Lower lobe of right lung (tissue), 2 donors: ENCODE data around the gene DEFB108B. TPM values are rescaled to one million over a fixed set of nuclear protein-coding genes. Genes with fewer than 3 reads are reported as not detected.
"Not testable (repeated sequence)": the region's sequence is repeated elsewhere in the genome, so short reads cannot be mapped to it uniquely, and the experiment has no call there.

ENCODE experiments used
- ATAC-seq, 2 donors: fragments of 200-7000 bp; cut with Tn5 transposase; one replicate each; pipeline ENCODE4 v1.9.1; 2020 to 2022; ENCODE audit warnings: mild to moderate bottlenecking in 2 of 2, moderate library complexity in 2 of 2
- DNase-seq: peaks from one replicate; pipeline ENCODE4 v3.0.0-alpha.2; 2020
- H3K27ac ChIP-seq: fragments of 200-600 bp; one replicate; pipeline ENCODE4 v1.8.0; 2022
- H3K27me3 ChIP-seq: fragments of 200-600 bp; one replicate; pipeline ENCODE4 v1.8.0; 2022; ENCODE audit warnings: low read depth
- H3K36me3 ChIP-seq: fragments of 200-600 bp; one replicate; pipeline ENCODE4 v1.8.0; 2022; ENCODE audit warnings: mild to moderate bottlenecking
- H3K4me1 ChIP-seq: fragments of 200-600 bp; one replicate; pipeline ENCODE4 v1.8.0; 2022
- H3K4me3 ChIP-seq: fragments of 200-600 bp; one replicate; pipeline ENCODE4 v1.8.0; 2022; ENCODE audit warnings: mild to moderate bottlenecking
- H3K9me3 ChIP-seq: fragments of 200-600 bp; one replicate; pipeline ENCODE4 v1.8.0; 2022
- intact Hi-C: fragments of 100-400 bp; cut with DNase I; formaldehyde crosslinking; loops from one replicate; pipeline ENCODE4 v1.11.0; 2022
- total RNA-seq: library from RNA; stranded (reverse); fragmentation: NEBNext Ultra II Directional; extraction: Animal tissue kit (Norgen Biotek cat#: 25700); gene quantifications from one replicate; pipeline ENCODE4 v1.2.1, GENCODE V29; 2021
- TF ChIP-seq, protein P1 (sequence below): fragments of 200-600 bp; IDR thresholded peaks from one replicate; pipeline ENCODE4 v1.8.0; 2022; ENCODE audit warnings: antibody characterized with exemption, mild to moderate bottlenecking
- donor health status: DM: no; HTN: yes; CAD: no; lungs with severe emphysema.

DEFB108B gene
- total RNA-seq, 1 donor from 2014 or later: not detected

DNA sequence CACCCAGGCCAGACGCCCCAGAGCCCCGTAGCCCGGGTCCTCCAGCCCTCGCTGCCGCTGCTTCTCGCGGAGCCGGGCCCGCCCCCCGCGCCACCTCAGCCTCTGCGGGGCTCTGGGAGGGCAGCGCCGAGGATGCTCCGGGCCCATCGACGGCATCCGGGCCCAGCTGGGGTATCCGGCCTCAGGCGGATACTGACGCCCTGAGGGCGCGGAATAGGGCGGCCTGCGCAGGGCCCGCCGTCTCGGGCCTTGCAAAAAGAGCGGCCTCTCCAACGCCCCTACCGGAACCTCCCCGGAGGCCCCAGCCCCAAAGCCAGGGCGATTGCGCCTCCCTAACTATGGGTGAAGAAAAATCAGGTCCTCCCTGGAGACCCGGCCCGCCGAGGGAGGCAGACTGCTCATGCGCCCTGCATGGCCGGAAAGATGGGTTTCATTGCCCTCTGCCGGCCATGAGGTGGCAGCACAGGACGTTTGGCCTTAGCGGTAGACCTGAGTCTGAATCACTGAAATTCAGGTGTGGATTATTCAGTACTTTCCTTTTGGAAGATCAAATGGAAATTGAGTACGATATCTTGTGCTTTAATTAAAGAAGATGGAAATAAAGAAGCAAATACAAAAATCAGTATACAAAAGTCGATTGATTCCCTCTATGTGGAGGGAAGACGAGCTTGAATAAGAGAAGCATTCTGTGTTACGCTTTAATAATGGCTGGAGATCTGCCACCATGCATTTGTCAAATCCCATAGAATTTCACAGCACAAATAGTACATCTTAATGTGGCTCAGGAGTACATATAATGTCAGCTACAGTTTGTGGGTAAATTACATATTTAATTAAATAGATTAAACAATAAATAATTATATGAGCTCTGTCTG, 19.3 kb upstream of the DEFB108B start:
- H3K4me1 ChIP-seq, H3K36me3 ChIP-seq, ATAC-seq, H3K9me3 ChIP-seq, intact Hi-C loops, H3K27me3 ChIP-seq: not testable (repeated sequence)
- Histone ChIP-seq H3K27ac (peak overlapping the region; percentile 67), H3K4me3 (peak overlapping the region; percentile 56)
- peak; percentile 88 for DNase-seq
- TF ChIP-seq, protein P1, sequence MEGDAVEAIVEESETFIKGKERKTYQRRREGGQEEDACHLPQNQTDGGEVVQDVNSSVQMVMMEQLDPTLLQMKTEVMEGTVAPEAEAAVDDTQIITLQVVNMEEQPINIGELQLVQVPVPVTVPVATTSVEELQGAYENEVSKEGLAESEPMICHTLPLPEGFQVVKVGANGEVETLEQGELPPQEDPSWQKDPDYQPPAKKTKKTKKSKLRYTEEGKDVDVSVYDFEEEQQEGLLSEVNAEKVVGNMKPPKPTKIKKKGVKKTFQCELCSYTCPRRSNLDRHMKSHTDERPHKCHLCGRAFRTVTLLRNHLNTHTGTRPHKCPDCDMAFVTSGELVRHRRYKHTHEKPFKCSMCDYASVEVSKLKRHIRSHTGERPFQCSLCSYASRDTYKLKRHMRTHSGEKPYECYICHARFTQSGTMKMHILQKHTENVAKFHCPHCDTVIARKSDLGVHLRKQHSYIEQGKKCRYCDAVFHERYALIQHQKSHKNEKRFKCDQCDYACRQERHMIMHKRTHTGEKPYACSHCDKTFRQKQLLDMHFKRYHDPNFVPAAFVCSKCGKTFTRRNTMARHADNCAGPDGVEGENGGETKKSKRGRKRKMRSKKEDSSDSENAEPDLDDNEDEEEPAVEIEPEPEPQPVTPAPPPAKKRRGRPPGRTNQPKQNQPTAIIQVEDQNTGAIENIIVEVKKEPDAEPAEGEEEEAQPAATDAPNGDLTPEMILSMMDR: peak; percentile 83

DNA sequence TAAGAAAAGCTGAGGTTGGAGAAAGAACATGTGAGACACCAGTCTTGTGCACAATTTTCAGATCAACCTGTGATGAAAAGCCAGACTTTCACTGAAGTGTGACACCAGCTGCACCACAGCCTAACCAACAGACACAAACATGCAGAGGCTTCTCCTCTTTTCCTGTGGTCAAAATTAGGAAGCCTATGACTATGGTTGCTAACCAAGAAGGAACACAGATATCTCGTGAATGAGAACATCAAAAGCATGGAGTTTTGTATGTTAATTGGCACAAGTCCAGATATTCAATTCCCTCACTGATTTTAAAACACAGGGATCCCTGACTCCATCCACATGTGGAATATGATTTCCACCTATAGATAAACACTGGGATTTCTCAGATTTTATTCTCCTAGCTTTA, 11.5 kb upstream of the DEFB108B start:
- DNase-seq, H3K27me3 ChIP-seq, H3K36me3 ChIP-seq, H3K4me1 ChIP-seq, H3K4me3 ChIP-seq, intact Hi-C loops, ATAC-seq, H3K27ac ChIP-seq, H3K9me3 ChIP-seq: not testable (repeated sequence)

DNA sequence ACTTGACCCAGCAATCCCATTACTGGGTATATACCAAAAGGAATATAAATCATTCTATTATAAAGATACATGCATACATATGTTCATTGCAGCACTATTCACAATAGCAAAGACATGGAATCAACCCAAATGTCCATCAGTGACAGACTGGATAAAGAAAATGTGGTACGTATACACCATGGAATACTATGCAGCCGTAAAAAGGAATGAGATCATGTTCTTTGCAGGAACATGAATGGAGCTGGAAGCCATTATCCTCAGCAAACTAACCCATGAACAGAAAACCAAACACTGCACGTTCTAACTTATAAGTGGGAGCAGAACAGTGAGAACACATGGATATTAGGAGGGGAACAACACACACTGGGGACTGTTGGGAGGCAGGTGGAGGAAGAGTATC, 3.8 kb upstream of the DEFB108B start:
- H3K27me3 ChIP-seq, DNase-seq, intact Hi-C loops, H3K36me3 ChIP-seq, H3K4me3 ChIP-seq, H3K4me1 ChIP-seq, H3K27ac ChIP-seq, ATAC-seq, H3K9me3 ChIP-seq: not testable (repeated sequence)

GRCh38 chr11:71829686-71830085, 3.3 kb upstream of the DEFB108B start:
- intact Hi-C loops, H3K27ac ChIP-seq, ATAC-seq, DNase-seq, H3K27me3 ChIP-seq, H3K4me3 ChIP-seq, H3K4me1 ChIP-seq, H3K9me3 ChIP-seq, H3K36me3 ChIP-seq: not testable (repeated sequence)

GRCh38 chr11:71842720-71843119, 9.7 kb downstream of the DEFB108B start:
- ATAC-seq, H3K4me3 ChIP-seq, H3K36me3 ChIP-seq, intact Hi-C loops, DNase-seq, H3K4me1 ChIP-seq, H3K27me3 ChIP-seq, H3K9me3 ChIP-seq, H3K27ac ChIP-seq: not testable (repeated sequence)

- H3K27me3 ChIP-seq, ATAC-seq, intact Hi-C loops, H3K9me3 ChIP-seq, H3K36me3 ChIP-seq, H3K4me3 ChIP-seq, H3K4me1 ChIP-seq, H3K27ac ChIP-seq, DNase-seq: not testable (repeated sequence)
These were observed 10.4 kb downstream of the DEFB108B start for GRCh38 chr11:71843355-71843754.

DNA sequence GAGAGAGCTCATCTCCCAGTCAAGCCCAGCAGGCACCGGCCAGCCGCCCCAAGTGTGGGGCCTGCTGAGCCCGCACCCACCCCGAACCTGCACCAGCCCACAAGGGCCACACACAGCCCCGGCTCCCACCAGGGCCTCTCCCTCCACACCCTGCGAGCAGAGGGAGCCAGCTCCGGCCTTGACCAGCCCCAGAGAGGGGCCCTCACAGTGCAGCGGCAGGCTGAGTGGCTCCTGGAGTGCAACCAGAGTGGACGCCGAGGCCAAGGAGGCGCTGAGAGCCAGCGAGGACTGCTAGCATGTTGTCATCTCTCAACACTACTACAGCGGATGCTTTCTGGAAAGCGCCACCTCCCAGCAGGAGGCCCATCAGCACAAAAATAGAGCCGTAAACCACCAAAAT, 10.9 kb downstream of the DEFB108B start:
- Histone ChIP-seq H3K36me3 (no peaks in the 10 kb centered on the region), H3K9me3 (no peaks in the 10 kb centered on the region), H3K27me3 (no peaks in the 10 kb centered on the region), H3K27ac (no peak overlapping the region), H3K4me1 (no peaks in the 10 kb centered on the region), H3K4me3 (no peak overlapping the region)
- DNase-seq (no peak), ATAC-seq (no peak)
- intact Hi-C loops: no loop called here
- TF ChIP-seq, protein P1: no peak

DNA sequence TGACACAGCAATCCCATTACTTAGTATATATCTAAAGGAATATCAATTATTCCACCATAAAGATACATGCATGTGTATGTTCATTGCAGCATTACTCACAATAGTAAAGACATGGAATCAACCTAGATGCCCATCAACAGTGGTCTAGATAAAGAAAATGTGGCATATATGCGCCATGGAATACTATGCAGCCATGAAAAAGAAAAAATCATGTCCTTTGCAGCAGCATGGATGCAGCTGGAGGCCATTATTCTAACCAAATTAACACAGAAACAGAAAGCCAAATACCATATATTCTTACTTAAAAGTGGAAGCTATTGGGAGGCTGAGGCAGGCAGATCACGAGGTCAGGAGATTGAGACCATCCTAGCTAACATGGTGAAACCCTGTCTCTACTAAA, 20.9 kb downstream of the DEFB108B start:
- H3K27ac ChIP-seq, ATAC-seq, H3K36me3 ChIP-seq, intact Hi-C loops, H3K4me1 ChIP-seq, H3K4me3 ChIP-seq, DNase-seq, H3K9me3 ChIP-seq, H3K27me3 ChIP-seq: not testable (repeated sequence)

DNA sequence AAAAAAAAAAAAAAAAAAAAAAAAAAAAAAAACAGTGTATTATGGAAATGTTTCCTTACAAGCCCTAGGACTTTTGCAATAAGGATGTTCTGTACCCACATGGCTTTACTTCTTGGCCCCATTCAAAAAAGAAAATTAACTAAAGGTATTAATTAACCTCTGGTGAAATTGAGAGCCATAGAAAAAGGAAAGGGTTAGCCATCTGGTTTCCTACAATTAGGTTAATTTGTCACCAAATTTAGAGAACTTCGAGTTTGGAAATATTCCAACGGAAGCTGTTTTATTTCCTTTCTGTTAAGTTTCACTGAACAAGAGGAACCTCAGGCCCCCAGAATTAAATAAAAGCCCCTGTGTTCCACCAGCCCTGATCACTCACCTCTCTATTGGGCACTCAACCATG, 22.9 kb downstream of the DEFB108B start:
- H3K4me1 ChIP-seq, H3K36me3 ChIP-seq, H3K27me3 ChIP-seq, H3K9me3 ChIP-seq, H3K27ac ChIP-seq, intact Hi-C loops, DNase-seq, H3K4me3 ChIP-seq, ATAC-seq: not testable (repeated sequence)

GRCh38 chr11:71860835-71861234, 27.8 kb downstream of the DEFB108B start:
- H3K36me3 ChIP-seq, DNase-seq, intact Hi-C loops, H3K4me3 ChIP-seq, H3K27me3 ChIP-seq, H3K4me1 ChIP-seq, H3K27ac ChIP-seq, H3K9me3 ChIP-seq, ATAC-seq: not testable (repeated sequence)
